GM19455 (cell line): ENCODE data around the gene YY1.
"Not testable (repeated sequence)": the region's sequence is repeated elsewhere in the genome, so short reads cannot be mapped to it uniquely, and the experiment has no call there.

Experiments used
- ATAC-seq: cut with Tn5 transposase; IDR thresholded peaks from one replicate; pipeline ENCODE4 v1.9.1; 2021; ENCODE audit not compliant: unreplicated experiment

Gene YY1

GRCh38 chr14:100238419-100239210 lies at the start of gene YY1:
Gene YY1, plus strand, starts transcription at chr14:100239144. Its CDS starts 101 bp downstream, at chr14:100239245.
- ATAC-seq: peak; percentile 76

GRCh38 chr14:100190126-100190525 lies 48.8 kb upstream of the YY1 start:
- ATAC-seq: no peak

- no peak for ATAC-seq
Measured at GRCh38 chr14:100191584-100192249, 47.2 kb upstream of the YY1 start.

GRCh38 chr14:100192250-100192671 lies 46.7 kb upstream of the YY1 start:
- ATAC-seq: no peak

GRCh38 chr14:100192672-100193416 lies 46.1 kb upstream of the YY1 start:
- peak; percentile 99 for ATAC-seq

- ATAC-seq: no peak
Measured at GRCh38 chr14:100193417-100194357, 45.3 kb upstream of the YY1 start.

- ATAC-seq: no peak
Measured at GRCh38 chr14:100199240-100199860, 39.6 kb upstream of the YY1 start.

GRCh38 chr14:100200311-100200710 lies 38.6 kb upstream of the YY1 start:
- ATAC-seq: no peak

GRCh38 chr14:100201701-100202100 lies 37.2 kb upstream of the YY1 start:
- no peak for ATAC-seq

GRCh38 chr14:100202712-100203111 lies 36.2 kb upstream of the YY1 start:
- ATAC-seq: no peak

- no peak for ATAC-seq
Measured at GRCh38 chr14:100203146-100203545, 35.8 kb upstream of the YY1 start.

GRCh38 chr14:100203962-100204834 lies 34.7 kb upstream of the YY1 start:
- no peak for ATAC-seq

GRCh38 chr14:100204835-100205167 lies 34.1 kb upstream of the YY1 start:
- ATAC-seq: not testable (repeated sequence)

GRCh38 chr14:100207588-100207987 lies 31.4 kb upstream of the YY1 start:
- not testable (repeated sequence) for ATAC-seq

GRCh38 chr14:100208136-100208535 lies 30.8 kb upstream of the YY1 start:
- not testable (repeated sequence) for ATAC-seq

GRCh38 chr14:100211366-100211765 lies 27.6 kb upstream of the YY1 start:
- ATAC-seq: no peak

- ATAC-seq: no peak
Measured at GRCh38 chr14:100211893-100212292, 27.1 kb upstream of the YY1 start.

GRCh38 chr14:100212476-100213333 lies 26.2 kb upstream of the YY1 start:
- ATAC-seq: no peak
